Activated CD4-positive, alpha-beta T cell treated with anti-CD3 and anti-CD28 coated beads, Interleukin-2, amount 10 ng/mL, durations not matched to agents 24 days and 14 days (primary cell): Measurements from ENCODE around the gene STARD8. TPM values are rescaled to one million over a fixed set of nuclear protein-coding genes. Genes with fewer than 3 reads are reported as not detected.
A peak's percentile ranks its signal among the peaks of the same experiment; 100 is the strongest.

Experiments
- DNase-seq: peaks from one replicate; pipeline ENCODE4 v3.0.0; 2022
- H3K27ac Mint-ChIP-seq: one replicate; pipeline ENCODE4 v1.8.0; 2022; ENCODE audit warnings: mild to moderate bottlenecking, mixed read lengths
- H3K27me3 Mint-ChIP-seq: one replicate; pipeline ENCODE4 v1.8.0; 2022; ENCODE audit warnings: mixed read lengths
- H3K36me3 Mint-ChIP-seq: one replicate; pipeline ENCODE4 v1.8.0; 2022; ENCODE audit warnings: low read depth, mild to moderate bottlenecking, mixed read lengths
- H3K4me1 Mint-ChIP-seq: one replicate; pipeline ENCODE4 v1.8.0; 2021; ENCODE audit warnings: mixed read lengths
- H3K4me3 Mint-ChIP-seq: one replicate; pipeline ENCODE4 v1.8.0; 2022; ENCODE audit warnings: mild to moderate bottlenecking, moderate library complexity, mixed read lengths
- H3K9me3 Mint-ChIP-seq: one replicate; pipeline ENCODE4 v1.8.0; 2021; ENCODE audit warnings: mixed read lengths
- intact Hi-C: fragments of 100-400 bp; cut with micrococcal nuclease; formaldehyde crosslinking; loops from one replicate; pipeline ENCODE4 v1.15.1; 2023
- total RNA-seq: library from RNA; stranded (reverse); gene quantifications from 2 replicates; pipeline ENCODE4 v1.2.3, GENCODE V29; 2022

STARD8 gene
- total RNA-seq, 1 donor from 2014 or later, result 2.5 TPM

DNA sequence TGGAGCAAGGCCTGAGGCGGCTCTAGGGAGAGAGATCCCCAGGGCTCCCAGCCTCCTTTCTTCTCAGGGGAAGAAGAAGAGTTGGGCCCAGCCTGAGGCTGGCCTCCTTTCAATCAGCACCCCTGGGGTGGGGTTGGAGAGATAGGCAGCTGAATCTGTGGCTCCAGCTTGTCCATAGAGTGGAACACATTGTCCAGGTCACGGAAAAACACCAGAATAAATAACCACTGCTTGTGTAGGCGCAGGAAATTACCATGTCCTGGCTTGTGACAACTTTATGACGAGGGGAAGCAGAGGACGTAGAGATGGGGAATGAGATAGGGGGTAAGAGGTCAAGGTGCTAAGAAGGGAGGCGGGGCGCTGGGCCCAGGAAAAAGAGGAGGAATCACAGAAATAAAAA is 100.6 kb downstream of the STARD8 start:
- no peak overlapping the region for H3K4me3 Mint-ChIP-seq
- no peaks in the 10 kb centered on the region for H3K36me3 Mint-ChIP-seq
- intact Hi-C loops, result no loop called here
- DNase-seq, result no peak
- H3K27me3 Mint-ChIP-seq, result no peaks in the 10 kb centered on the region
- H3K4me1 Mint-ChIP-seq, result peaks cover 3% of the 10 kb centered on the region
- peak overlapping the region; percentile 5 for H3K27ac Mint-ChIP-seq
- no peaks in the 10 kb centered on the region for H3K9me3 Mint-ChIP-seq

DNA sequence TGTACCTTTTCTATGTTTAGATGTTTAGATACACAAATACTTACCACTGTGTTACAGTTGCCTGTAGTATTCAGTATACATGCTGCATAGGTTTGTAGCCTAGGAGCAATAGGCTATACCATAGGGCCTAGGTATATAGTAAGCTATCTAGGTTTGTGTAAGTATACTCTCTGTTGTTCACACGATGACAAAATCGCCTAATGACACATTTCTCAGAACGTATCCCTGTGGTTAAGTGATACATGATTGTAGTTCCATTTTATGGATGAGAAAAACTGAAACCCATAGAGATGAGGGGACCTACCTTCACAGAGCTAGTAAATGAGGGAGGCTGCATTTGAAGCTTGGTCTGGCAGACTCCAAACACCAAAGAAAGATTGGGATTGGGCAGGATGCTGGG is 102.0 kb downstream of the STARD8 start:
- no peaks in the 10 kb centered on the region for H3K9me3 Mint-ChIP-seq
- H3K4me3 Mint-ChIP-seq, result no peak overlapping the region
- no peaks in the 10 kb centered on the region for H3K27me3 Mint-ChIP-seq
- peaks cover 3% of the 10 kb centered on the region for H3K4me1 Mint-ChIP-seq
- H3K27ac Mint-ChIP-seq, result peak overlapping the region; percentile 34
- DNase-seq, result no peak
- H3K36me3 Mint-ChIP-seq, result no peaks in the 10 kb centered on the region
- intact Hi-C loops, result no loop called here

DNA sequence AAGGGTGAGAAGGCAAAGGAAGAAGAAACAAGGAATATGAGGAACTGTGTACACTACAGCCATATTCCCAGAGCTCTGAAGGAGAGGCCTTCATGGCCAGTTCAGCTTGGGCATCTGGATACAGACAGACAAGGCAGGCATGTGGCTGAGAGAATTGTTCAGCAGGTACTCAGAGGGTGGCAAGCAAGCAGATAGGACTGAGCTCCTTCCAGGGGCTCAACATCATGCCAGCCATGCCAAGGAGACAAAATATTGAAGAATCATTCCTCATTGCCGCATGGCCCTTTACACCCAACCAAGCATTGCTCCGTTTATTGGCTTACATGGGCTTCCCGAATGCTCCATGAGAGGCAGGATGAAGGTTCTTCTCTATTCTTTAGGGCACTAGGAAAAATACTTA is 102.8 kb downstream of the STARD8 start:
- H3K36me3 Mint-ChIP-seq, result no peaks in the 10 kb centered on the region
- intact Hi-C loops, result no loop called here
- no peak overlapping the region for H3K4me3 Mint-ChIP-seq
- H3K4me1 Mint-ChIP-seq, result peaks cover 3% of the 10 kb centered on the region
- H3K27me3 Mint-ChIP-seq, result no peaks in the 10 kb centered on the region
- DNase-seq, result no peak
- no peaks in the 10 kb centered on the region for H3K9me3 Mint-ChIP-seq
- H3K27ac Mint-ChIP-seq, result no peak overlapping the region

DNA sequence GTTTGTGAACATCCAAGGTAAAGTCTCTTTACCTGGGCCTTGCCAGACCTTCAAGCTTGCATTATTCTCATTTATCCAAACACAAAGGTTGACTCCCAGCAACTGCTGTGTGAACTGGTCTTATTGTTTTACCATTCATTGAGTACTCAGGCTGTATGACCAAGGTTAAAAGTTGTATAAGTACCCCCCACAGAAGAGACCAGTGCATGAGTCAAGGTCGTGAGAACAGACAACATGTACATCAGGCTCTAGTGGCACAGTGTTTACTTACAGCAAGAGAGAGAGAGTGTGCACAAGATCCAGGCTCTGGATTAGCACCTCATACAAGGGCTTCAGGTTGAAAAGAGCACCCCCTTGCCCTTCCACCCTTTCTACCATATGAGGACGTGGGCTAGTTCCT is 103.9 kb downstream of the STARD8 start:
- H3K36me3 Mint-ChIP-seq, result no peaks in the 10 kb centered on the region
- DNase-seq, result no peak
- no peak overlapping the region for H3K4me3 Mint-ChIP-seq
- no peaks in the 10 kb centered on the region for H3K27me3 Mint-ChIP-seq
- no peak overlapping the region for H3K27ac Mint-ChIP-seq
- intact Hi-C loops, result no loop called here
- H3K4me1 Mint-ChIP-seq, result peaks cover 3% of the 10 kb centered on the region
- no peaks in the 10 kb centered on the region for H3K9me3 Mint-ChIP-seq

DNA sequence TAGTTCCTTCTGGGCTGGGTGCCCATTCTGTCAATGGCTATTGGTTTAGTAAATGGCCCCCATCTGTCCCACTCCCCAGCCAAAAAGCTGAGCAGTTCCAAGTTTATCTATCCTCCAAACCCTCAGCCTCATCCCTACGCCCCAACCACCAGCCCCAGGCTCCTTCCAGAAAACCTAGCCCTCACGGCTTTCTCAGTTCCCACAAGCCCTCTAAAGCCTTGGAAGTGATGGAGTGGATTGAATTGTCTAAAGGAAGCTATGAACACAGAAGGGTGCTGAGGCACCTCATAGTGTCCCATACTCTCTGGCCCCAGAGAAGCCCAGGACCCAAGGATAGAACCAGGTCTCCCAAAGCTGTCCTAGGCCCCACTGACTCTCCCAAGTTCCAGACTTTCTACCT is 105.8 kb downstream of the STARD8 start:
- no peak for DNase-seq
- intact Hi-C loops, result no loop called here
- H3K4me3 Mint-ChIP-seq, result no peak overlapping the region
- H3K27me3 Mint-ChIP-seq, result no peaks in the 10 kb centered on the region
- H3K4me1 Mint-ChIP-seq, result peaks cover 3% of the 10 kb centered on the region
- no peak overlapping the region for H3K27ac Mint-ChIP-seq
- no peaks in the 10 kb centered on the region for H3K36me3 Mint-ChIP-seq
- no peaks in the 10 kb centered on the region for H3K9me3 Mint-ChIP-seq

DNA sequence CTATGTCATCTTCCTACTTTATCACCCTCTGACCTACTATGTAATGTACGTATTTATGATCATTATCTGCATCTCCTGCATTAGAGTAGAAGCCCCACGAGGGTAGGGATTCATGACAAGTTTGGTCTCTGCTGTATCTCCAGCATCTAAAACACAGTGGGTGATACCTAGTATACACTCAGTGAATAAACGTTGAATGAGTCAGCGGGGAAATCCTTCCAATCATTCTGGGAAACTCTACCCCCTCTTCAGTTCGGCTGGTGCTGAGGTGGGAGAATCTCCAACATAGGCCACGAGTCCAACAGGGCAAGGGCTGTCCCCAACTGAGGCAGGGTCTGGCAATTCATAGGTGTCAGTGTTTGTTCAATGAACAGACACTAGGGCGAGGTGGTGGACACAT is 106.9 kb downstream of the STARD8 start:
- Mint-ChIP-seq H3K27ac (no peak overlapping the region), H3K4me1 (peaks cover 3% of the 10 kb centered on the region), H3K27me3 (no peaks in the 10 kb centered on the region), H3K36me3 (no peaks in the 10 kb centered on the region), H3K9me3 (no peaks in the 10 kb centered on the region), H3K4me3 (no peak overlapping the region)
- intact Hi-C loops, result no loop called here
- no peak for DNase-seq

DNA sequence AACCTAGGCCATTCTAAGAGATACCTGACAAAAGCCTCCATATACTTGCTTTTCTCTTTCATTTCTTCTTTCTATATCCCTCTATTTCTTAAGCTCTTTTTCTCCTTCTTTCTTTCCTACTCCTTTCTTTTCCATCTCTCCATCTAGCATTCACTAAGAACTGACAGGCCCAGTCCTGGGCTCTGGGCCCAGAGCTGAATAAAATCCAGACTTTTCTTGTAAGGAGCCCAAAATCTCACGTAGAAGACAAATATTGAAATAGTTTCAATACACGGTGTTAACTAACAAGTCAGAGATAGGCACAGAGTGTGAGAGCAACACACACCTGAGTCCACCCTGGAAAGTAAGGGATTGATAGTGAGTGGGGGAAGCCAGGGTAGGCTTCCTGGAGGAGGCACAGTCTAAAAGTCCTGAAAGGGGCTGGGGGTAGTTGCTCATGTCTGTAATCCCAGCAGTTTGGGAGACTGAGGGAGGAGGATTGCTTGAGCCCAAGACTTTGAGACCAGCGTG is 108.2 kb downstream of the STARD8 start:
- Mint-ChIP-seq H3K4me3 (no peak overlapping the region), H3K27ac (no peak overlapping the region), H3K36me3 (no peaks in the 10 kb centered on the region), H3K27me3 (no peaks in the 10 kb centered on the region), H3K9me3 (no peaks in the 10 kb centered on the region), H3K4me1 (no peaks in the 10 kb centered on the region)
- intact Hi-C loops, result no loop called here
- no peak for DNase-seq

DNA sequence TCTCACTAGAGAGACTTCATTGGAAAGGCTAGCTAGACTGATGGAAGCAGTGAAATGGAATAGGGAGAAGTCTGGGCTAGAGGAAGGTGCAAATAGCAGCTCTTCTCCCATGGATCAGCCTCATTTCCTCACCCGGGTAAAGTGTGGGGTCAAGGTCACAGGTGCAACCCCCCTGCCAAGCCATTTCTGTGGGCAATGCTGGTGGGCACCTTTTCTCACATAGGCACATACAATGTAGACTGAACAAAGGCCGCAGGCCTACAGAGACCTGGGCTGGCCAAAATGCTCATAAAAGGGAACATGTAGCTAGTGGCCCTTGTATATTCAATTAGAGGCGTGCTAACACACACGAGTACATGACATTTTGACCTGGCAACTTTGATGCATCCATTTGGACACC is 109.9 kb downstream of the STARD8 start:
- Mint-ChIP-seq H3K36me3 (no peaks in the 10 kb centered on the region), H3K27me3 (no peaks in the 10 kb centered on the region), H3K4me3 (no peak overlapping the region), H3K4me1 (no peaks in the 10 kb centered on the region), H3K9me3 (no peaks in the 10 kb centered on the region), H3K27ac (no peak overlapping the region)
- intact Hi-C loops, result no loop called here
- DNase-seq, result no peak

DNA sequence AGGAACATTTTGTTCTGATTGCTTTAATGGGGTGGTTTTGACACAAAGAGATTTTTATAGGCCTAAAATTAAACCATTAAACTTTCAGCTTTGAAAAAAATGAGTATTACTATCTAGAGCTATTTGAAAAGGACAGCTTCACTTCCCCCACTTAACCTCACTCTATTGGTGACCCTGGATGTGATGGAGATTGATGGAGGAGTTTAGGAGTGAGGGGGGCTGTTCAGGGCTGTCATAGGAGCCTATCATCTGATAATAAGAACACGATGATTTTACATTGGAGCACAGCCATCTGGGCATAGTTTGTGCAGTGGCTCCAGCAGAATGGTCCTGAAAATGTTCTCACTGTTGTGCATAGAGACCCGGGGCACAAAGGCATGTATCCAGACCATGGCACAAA is 110.3 kb downstream of the STARD8 start:
- no peaks in the 10 kb centered on the region for H3K4me1 Mint-ChIP-seq
- H3K27me3 Mint-ChIP-seq, result no peaks in the 10 kb centered on the region
- intact Hi-C loops, result no loop called here
- no peak overlapping the region for H3K27ac Mint-ChIP-seq
- no peak for DNase-seq
- H3K4me3 Mint-ChIP-seq, result no peak overlapping the region
- no peaks in the 10 kb centered on the region for H3K9me3 Mint-ChIP-seq
- no peaks in the 10 kb centered on the region for H3K36me3 Mint-ChIP-seq

DNA sequence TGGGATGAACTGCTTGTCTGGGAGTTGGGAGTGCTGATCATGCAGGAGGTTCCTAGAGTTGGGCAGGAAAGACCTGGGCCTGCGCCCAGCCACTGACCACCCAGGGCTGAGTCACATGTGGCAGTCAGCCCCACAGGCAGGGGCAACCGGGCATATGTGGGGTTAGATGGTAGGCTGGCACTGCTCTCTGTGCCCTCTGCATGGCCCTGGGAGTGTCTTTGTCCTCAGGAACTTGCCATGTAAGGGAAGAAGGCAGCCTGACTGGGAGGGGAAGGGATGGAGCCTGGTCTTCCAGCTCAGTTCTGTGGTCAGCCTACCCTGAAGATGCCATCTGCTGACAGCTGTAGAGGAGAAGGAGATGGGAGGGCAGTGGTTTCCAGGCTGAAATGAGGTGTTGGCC is 111.2 kb downstream of the STARD8 start:
- Mint-ChIP-seq H3K4me1 (no peaks in the 10 kb centered on the region), H3K4me3 (no peak overlapping the region), H3K9me3 (no peaks in the 10 kb centered on the region), H3K27ac (no peak overlapping the region), H3K36me3 (no peaks in the 10 kb centered on the region), H3K27me3 (no peaks in the 10 kb centered on the region)
- DNase-seq, result no peak
- intact Hi-C loops, result no loop called here

DNA sequence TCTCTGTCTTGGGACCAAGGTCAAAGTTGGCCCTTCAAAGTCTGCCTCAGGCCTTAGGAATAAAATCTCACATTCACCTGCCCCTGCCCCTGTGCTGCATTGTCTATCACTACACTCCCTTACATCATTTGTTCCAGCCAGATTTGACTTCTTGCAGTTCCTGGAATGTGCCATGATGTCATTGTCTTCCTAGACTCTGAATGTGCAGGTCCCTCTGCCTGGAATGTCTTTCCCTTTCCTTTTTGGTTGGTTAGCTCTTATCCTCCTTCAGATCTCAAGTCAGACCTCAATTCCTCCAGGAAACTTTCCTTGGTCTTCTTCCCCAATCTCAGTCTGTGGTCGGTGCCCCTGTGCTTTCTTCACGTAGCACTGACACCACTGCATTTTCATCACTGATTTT is 113.6 kb downstream of the STARD8 start:
- no peak for DNase-seq
- H3K4me3 Mint-ChIP-seq, result no peak overlapping the region
- intact Hi-C loops, result no loop called here
- no peaks in the 10 kb centered on the region for H3K9me3 Mint-ChIP-seq
- no peaks in the 10 kb centered on the region for H3K27me3 Mint-ChIP-seq
- H3K4me1 Mint-ChIP-seq, result no peaks in the 10 kb centered on the region
- H3K36me3 Mint-ChIP-seq, result no peaks in the 10 kb centered on the region
- no peak overlapping the region for H3K27ac Mint-ChIP-seq

DNA sequence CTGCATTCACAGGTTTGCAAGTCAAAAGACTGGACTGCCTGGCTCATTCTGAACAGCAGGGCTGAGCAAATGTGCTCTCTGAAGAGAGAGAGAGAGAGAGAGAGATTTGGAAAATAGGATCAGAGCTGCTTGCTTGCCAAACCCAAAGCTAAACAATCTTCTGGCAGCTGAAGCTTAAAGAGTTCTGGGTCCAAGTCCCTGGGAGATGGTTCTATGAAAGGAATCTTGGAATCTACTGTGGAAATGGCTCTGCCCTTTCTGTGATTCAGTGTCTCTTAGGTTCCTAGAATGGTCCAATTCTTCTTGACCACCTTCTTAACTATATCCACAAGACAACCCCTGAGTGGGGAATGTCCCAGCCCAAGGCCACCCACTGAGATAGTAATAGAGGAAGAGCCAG is 115.3 kb downstream of the STARD8 start:
- no peaks in the 10 kb centered on the region for H3K27me3 Mint-ChIP-seq
- H3K27ac Mint-ChIP-seq, result no peak overlapping the region
- no peaks in the 10 kb centered on the region for H3K4me1 Mint-ChIP-seq
- DNase-seq, result no peak
- no peak overlapping the region for H3K4me3 Mint-ChIP-seq
- no peaks in the 10 kb centered on the region for H3K36me3 Mint-ChIP-seq
- intact Hi-C loops, result no loop called here
- H3K9me3 Mint-ChIP-seq, result no peaks in the 10 kb centered on the region

DNA sequence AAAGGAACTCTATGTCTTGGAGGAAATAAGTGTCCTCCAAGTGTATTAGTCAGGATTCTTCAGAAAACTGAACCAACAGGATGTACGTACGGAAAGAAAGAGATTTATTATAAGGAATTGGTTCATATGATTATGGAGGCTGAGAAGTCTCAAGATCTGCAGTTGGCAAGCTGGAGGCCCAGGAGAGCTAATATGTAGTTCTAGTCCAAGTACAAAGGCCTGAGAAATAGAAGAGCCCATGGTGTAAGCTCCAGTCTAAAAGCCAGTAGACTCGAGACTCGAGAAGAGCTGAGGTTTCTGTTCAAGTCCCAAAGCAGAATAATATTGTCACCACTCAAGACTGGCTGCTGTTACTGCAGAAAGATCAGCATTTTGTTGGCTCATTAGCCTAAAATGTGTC is 116.0 kb downstream of the STARD8 start:
- no peaks in the 10 kb centered on the region for H3K27me3 Mint-ChIP-seq

More for the DNA sequence above, 116.0 kb downstream of the STARD8 start:
- intact Hi-C loops, result no loop called here
- H3K4me1 Mint-ChIP-seq, result no peaks in the 10 kb centered on the region
- H3K4me3 Mint-ChIP-seq, result no peak overlapping the region
- no peaks in the 10 kb centered on the region for H3K36me3 Mint-ChIP-seq
- no peak overlapping the region for H3K27ac Mint-ChIP-seq
- no peaks in the 10 kb centered on the region for H3K9me3 Mint-ChIP-seq
- DNase-seq, result no peak
